GM23338 (cell line): ENCODE data around the gene ALDH2.

Experiments used
- CREB1 ChIP-seq: fragments of 250-450 bp; sonication (Bioruptor Pico); IDR thresholded peaks from 2 replicates; pipeline ENCODE4 v1.5.0; 2020; ENCODE audit warnings: low read depth, mild to moderate bottlenecking, moderate library complexity
- CTCF ChIP-seq, 2 experiments: fragments of 200-600 bp in 1 of 2; sonication (generic) in 1 of 2; conservative IDR thresholded peaks; 2 replicates each; pipeline versions ENCODE4 v1.5.1 to v1.6.1; 2016 to 2017; ENCODE audit warnings: antibody characterized with exemption in 2 of 2, low read depth in 2 of 2, mild to moderate bottlenecking in 2 of 2, moderate library complexity in 1 of 2
- EZH2 ChIP-seq: fragments of 200-600 bp; sonication (generic); IDR thresholded peaks from one replicate; pipeline ENCODE4 v1.8.0; 2017; ENCODE audit warnings: antibody characterized with exemption, mild to moderate bottlenecking, low read depth; ENCODE audit not compliant: unreplicated experiment
- EZH2phosphoT487 ChIP-seq: fragments of 200-600 bp; sonication (generic); IDR thresholded peaks from one replicate; pipeline ENCODE4 v1.8.1; 2018; ENCODE audit warnings: antibody characterized with exemption; ENCODE audit not compliant: unreplicated experiment
- POLR2AphosphoS5 ChIP-seq: IDR thresholded peaks from 2 replicates; pipeline ENCODE4 v1.6.1; 2016; ENCODE audit warnings: antibody characterized with exemption, low read depth
- REST ChIP-seq: IDR thresholded peaks from one replicate; pipeline ENCODE4 v1.6.1; 2018; ENCODE audit warnings: antibody characterized with exemption; ENCODE audit not compliant: unreplicated experiment

- no peak for TF ChIP-seq CTCF (conservative IDR thresholded peaks at IDR 0.05; ENCODE audit: low read depth in 2 of 2)
- no peak for TF ChIP-seq REST
- TF ChIP-seq POLR2AphosphoS5, result no peak
- TF ChIP-seq CREB1, result no peak
- TF ChIP-seq EZH2, result no peak
- TF ChIP-seq EZH2phosphoT487, result no peak
Measured at GRCh38 chr12:111838353-111838752, 71.6 kb downstream of the ALDH2 start.
